HG03575 (cell line): ENCODE results near the gene CNOT6L.
A peak's percentile ranks its signal among the peaks of the same experiment; 100 is the strongest.

ENCODE experiments used
- ATAC-seq: cut with Tn5 transposase; IDR thresholded peaks from one replicate; pipeline ENCODE4 v1.9.1; 2021; ENCODE audit not compliant: unreplicated experiment, insufficient number of reproducible peaks, low FRiP score; ENCODE audit errors: extremely low read depth

CNOT6L gene

DNA sequence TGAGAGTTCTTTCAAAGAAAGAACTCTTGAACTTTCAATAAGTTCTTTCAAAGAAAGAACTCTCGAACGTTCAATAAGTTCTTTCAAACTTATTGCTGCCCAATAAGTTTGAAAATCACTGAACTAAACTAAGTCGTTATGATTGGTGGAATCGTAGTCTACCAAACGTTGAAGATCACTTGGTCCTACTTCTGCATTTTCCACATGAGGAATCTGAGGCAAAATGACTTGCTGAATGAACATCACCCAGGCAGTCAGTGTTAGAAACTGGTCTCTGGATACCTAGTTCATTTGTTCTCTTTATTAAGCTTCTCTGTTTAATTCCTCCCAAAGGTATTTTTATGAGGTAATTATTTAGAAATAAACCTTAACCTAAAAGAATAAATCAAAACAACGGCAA lies 7.1 kb upstream of the CNOT6L start:
- no peak for ATAC-seq

DNA sequence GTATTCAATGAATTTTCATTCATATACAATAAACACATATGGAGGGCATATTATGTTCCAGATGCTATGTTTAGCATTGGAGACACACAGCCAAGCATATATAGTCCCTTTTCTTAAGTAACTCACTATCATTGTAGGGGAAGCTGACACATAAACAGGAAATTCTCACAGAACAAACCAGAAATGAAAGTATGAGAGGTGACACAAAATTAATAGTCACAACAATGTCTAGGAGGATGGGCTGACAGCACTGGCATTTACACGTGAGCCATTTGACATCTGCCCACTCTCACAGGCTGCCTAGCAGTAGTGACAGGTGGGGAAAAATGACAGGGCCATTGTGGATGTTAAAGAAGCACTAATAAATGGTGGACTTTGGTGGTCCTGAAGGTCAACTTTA lies 2.6 kb upstream of the CNOT6L start:
- ATAC-seq = no peak

DNA sequence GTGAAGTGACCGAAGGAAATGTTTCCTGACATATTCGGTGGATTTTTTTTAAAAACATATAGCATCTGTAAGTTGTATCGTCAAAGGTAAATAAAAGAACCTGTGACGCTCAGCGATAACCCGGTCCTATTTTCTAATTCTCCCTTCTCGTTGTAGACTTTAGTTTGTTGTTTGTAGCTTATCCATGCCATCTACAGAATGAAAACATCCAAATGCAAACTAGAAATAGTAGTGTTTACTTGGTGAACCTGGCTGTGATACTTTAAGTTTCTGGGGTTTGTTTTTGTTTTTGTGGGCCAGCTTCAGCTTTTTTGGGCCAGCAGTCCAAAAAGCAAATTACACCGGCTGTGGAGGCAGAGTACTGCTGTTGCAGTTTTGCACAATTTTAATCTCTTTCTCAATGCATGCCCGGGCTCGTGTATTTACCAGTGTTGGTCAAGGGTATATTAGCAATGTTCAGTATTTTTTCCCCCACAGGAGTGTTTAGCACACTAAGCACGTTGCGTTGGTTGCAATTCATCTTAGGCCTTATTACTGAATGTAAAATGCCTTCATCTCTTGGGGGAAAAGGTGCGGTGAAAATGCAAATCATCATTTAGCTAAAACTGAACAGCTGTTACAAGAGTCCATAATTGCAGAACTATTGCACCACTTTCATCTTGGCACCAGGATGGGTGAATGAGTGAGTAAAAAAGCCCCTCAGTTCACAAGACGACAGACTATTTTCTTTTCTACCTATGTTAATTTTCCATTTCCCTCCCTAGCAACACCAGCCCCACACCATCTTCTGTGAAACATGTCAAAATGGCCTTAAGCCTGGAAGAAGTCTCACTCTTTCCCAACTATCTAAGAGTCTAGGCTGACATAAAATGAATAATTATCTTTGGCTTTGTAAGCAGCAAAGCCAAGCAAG lies 1.7 kb upstream of the CNOT6L start:
- no peak for ATAC-seq

DNA sequence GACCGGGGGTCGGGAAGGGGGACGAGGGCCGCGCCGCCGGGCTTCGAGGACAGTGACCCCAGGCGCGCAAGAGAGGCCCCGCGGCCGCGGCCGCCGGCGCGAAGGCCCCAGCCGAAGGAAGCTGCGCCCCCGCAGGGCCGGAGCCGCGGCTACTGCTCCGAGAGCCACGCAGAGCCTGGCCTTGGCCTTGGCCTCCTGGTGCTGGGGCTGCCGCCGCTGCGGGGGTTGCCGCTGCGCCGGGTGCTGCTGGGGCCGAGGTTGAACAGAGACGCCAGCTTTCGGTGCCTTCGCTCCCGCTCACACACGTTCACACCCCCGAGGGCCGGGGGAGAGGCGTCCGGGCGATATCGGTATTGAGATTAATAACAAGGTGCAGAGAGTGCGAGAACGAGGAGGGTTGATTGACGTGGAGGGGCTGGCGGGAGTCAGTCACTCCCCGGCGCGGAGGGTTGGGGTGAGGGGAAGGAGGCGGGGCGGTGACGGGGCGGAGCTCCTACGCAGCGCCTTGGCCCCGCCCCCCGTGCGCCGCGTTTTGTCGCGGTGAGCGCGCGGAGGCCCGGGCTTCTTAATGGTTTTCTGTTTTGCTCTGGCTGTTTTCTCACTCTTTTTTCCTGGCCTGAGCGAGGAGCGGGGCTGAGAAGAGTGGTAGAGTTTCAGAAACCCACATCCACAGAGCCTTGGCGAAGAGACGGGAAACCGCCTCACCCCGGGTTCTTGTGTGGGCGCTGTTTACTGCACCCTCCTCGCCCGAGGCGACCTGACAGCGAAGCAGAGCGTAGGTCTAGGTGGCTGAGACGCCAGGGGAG lies 878 bp upstream of the CNOT6L start:
- peak; percentile 52 for ATAC-seq

DNA sequence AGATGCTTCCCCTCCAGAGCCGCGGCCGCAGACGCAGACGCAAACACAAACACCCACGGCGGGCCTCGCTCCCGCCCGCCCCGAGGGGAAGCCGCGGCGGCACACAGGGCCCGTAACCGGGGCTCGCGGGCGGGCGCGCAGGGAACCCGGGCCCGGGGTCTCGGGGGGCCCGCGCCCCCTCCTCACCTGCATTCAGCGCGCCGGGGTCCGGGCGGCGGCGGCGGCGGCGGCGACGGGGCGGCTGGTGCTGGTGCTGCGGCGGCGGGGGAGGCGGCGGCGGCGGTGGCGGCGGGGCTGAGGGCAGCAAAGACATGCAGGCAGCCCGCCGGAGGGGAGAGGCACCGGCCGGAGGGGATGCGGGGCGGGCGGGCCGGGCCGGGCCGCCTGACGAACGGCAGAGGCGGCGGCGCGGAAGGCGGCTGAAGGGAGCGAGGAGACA lies 255 bp upstream of the CNOT6L start:
- no peak for ATAC-seq

DNA sequence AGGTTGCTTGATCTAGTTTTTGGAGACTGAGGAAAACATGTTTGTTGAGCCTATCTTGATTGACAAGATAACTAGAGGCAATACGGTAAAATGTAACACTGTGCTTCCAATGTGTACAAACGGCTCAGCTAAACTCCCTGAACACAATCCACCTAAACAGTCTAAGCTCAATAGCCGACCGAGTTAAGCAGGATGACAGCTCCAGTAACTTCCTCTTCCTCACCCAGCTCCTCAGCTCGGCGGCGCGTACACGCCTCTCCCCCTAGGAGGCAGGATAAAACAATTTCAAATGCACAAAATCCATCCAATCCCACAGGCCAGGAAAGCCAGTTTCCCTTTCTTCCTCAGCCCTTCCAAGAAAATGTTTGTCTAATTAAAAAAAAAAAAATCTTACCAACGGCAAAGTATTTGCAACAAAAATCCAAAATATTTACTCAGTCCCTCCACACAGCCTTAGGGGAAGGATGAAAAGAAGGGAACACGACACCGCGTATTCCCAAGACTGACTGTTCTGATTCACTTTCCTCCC lies 1.0 kb downstream of the CNOT6L start:
- ATAC-seq = no peak

DNA sequence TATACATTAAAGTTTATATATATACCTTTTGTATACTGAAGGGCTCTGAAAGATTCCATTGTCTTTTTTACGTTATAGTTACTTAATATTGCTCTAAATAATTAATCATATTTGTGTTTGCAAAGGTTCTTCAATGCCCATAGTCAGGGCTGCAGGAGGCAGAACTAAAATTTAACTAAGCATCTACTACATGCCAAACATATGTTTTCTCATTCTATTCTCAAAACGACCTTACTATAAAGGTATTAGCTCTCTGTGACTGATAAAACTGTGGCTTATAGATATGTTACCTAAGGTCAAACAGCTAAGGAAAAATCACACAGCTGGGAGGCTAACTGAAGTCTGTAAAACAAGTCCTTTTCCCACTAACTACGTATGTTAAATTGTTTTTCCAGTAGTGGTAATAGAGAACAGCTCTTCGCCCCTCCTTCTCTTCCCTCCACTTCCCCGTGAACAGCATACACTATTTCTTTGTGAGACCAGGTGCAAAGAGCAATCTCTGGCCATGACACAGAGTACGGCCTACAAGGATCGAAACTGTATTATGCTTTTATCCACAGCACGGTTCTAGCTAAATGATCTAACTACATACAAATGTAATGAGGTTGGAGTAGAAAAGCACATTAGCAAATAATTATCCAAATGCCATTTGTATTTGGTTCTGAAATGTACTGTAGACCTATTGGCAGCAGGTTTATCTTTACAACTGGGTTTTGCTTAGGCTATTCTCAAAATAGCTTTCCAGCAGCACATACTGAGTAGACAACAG lies 1.7 kb downstream of the CNOT6L start:
- ATAC-seq = no peak

DNA sequence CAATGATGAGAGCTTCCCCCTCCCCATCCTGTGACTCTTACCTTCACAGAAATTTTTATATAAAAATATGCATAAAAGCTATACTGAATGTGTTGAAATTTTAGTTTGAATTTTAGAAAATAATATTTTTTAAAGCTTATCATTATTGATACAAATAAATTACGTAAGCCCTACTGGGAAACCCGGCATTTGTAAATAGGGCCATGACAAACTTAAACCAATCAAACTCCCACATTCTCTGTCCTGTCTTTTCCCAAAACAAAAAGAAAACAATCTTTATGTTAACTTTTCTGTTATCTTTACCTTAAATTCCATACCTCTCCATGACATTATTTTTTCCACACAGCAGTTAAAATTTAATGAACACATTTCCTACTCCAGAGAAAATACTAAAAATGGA lies 2.6 kb downstream of the CNOT6L start:
- ATAC-seq = no peak

DNA sequence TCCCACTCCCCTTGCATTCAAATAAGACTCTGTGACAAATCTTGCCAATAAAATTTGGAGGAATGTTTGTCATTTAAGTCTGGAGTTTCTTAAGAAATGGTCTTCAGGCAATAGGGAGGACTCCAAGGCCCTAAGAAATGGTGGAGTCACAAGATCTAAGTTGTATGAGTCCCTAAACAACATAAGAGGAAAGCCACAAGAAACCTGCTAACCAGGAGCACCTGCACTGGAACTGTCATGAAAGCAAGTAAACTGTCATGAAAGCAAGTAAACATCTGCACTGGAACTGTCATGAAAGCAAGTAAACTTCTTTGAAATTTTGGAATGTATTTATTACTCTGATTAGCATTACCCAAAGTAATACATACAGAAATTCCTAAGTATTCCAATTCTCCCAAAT lies 3.5 kb downstream of the CNOT6L start:
- no peak for ATAC-seq

DNA sequence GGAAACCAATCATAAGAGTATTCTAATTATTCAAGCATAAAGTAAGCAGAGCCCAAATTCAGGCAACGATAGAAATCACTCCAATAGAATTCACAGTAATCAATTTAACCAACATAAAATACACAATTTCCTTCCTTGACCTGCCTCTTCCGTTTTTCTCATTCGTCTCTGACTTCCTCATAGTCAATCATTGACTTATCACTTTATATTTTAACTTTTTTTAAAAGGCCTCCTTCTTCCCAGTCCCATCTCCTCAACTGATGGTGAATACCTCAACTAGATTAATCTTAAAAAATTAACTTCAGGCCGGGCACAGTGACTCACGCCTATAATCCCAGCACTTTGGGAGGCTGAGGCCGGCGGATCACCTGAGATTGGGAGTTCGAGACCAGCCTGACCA lies 13.3 kb downstream of the CNOT6L start:
- ATAC-seq = no peak

DNA sequence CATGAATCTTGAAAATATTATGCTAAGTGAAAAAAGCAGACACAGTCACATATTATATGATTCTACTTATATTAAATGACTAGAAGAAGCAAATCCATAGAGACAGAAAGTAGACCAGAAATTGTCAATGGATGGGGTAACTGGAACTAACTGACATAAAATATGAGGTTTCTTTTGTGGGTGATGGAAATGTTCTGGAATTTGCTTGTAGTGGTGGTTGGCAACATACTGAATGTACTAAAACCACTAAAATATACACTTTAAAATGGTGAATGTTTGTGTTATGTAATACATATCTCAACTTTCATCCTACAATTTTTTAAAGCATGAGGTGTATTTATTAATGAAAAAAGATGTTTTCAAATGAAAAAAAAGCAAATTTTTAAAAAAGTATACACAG lies 14.7 kb downstream of the CNOT6L start:
- ATAC-seq = no peak

DNA sequence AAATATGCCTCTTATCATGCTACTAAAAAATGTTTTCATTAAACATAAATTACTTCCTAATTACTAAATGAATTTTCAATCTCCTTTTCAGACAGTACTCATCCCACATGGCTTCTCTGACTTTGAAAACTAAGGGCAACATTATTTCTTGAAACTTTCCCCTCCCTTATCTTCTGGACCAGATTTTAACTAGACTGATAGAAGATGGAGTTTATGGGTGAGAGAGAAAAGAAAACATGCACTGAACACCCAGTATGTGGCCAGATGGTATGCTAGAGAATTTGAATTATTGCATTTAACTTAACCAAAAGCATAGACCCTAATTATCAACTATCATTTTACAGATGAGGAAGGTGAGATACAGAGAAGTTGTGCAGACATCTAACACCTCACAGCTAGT lies 16.8 kb downstream of the CNOT6L start:
- no peak for ATAC-seq

DNA sequence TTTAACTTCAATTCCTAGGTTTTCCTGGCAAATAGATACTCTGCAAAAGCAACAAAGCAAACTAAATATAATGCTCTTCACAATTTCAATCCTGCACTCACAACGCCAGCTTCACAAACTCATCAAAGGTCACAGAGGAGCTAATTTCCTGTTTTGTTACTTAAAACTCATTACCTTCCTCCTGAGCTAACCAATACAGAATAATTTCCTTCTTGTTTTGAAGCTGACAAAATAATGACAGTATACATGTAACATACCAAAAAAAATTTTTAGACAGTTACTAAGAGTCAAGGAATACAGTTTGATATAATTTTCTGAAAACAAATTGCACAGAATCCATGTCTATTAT lies 17.9 kb downstream of the CNOT6L start:
- ATAC-seq = no peak

DNA sequence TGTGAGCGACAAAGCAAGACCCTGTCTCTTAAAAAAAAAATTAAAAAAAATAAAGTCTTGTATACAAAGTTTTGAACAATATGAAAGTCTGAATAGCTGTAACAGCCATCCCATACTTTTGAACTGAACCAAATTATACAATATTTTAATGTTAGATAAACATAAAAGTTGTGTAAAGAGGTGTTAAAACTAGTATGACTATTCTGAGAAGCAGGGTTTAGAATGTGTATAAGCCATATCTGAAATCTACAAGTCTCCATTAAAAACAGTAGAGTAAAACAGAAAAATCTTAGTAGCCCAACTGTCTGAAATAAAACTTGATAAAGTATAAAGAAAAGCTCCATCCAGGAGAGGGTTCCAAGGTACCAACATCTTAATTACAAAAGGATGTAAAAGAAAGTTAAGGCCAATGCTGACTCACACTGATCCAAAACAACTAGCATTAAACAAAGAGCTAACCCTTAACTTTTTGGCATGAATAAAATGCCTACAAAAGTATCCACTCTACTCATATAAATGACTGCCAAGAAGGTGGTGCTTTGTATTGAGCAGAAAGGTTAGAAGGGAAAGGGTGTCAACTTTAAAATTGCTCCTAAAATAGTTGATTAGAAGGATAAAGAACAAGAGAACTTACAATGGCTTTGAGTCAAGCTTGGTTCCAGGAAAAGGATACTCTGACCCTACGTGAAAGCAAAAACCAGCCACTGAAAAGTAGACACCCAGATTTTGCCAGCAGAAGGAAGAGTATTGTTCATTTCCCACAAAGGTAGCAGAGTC lies 18.5 kb downstream of the CNOT6L start:
- no peak for ATAC-seq

DNA sequence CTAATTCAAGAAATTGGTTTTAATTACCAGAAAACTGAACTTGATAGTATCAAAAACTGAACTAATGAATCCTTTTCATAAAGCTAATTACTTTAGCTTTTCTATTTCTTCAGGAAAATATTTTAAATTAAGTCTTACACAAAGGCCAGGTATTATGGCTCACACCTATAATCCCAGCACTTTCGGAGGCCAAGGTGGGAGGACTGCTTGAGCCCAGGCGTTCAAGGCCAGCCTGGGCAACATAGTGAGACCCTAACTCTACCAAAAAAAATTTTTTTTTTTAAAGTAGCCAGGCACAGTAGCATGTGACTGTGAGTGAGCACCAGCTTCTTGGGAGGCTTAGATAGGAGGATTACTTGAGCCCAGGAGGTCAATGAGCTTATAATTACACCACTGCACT lies 19.1 kb downstream of the CNOT6L start:
- ATAC-seq = no peak

DNA sequence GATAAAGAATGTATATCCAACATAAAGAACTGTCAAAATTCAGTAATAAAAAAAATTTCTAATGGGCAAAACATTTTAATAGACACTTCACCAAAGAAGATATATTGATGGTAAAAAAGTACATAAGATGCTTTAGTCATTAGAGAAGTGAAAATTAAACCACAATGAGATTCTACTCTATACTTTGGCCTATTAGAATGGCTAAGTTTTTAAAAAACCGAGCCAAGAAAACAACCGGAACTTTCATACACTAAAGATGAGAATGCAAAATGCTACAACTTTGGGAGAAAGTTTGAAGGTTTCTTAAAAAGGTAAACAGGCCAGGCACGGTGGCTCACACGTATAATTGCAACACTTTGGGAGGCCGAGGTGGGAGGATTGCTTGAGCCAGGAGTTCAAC lies 20.8 kb downstream of the CNOT6L start:
- no peak for ATAC-seq

DNA sequence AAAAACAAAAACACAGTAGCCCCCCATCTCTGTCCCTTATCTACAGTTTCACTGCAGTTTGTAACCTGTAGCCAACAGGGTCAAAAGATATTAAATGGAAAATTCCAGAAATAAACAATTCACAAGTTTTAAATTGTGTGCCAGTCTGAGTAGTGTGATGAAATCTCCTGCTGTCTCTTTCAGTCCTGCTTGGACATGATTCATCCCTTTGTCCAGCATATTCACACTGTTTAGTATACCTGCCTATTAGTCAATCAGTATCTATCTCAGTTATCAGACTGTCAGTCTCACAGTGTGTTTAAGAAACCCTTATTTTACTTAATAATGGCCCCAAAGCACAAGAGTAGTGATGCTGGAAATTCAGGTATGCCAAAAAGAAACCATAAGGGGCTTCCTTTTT lies 21.9 kb downstream of the CNOT6L start:
- ATAC-seq = no peak

DNA sequence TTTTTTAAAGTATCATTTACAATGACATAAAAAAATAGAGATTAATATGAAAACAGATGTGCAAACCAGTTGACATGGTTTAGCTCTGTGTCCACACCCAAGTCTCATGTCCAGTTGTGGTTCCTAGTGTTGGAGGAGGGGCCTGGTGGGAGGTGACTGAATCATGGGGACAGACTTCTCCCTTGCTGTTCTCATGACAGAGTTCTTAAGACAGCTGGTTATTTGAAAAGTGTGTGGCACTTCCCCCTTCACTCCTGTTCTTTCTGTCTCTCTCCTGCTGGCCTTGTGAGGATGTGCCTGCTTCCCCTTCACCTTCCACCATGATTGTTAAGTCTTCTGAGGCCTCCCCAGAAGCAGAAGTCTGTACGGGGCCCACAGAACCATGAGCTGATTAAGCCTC lies 23.8 kb downstream of the CNOT6L start:
- no peak for ATAC-seq

DNA sequence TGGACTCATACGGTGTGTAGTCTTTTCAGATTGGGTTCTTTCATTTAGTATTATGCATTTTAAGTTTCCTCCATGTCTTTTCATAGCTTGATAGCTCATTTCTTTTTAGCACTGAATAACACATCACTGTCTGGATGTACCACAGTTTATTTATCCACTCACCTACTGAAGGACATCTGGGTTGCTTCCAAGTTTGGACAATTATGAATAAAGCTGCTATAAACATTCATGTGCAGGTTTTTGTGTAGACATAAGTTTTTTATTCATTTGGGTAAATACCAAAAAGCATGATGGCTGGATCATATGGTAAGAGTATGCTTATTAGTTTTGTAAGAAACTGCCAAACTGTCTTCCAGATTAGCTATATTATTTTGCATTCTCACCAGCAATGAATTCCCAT lies 29.0 kb downstream of the CNOT6L start:
- ATAC-seq = no peak
